ENCODE measurements around the gene SYNGAP1. TPM values are rescaled to one million over a fixed set of nuclear protein-coding genes. Genes with fewer than 3 reads are reported as not detected.

The SYNGAP1 gene
- total and polyA plus RNA-seq, 9 of the 15 experiments (the other 6 are each of a cell fraction or from before 2014, with no cell fraction given) = 0.01 to 22.8 (median 3.2) TPM

DNA sequence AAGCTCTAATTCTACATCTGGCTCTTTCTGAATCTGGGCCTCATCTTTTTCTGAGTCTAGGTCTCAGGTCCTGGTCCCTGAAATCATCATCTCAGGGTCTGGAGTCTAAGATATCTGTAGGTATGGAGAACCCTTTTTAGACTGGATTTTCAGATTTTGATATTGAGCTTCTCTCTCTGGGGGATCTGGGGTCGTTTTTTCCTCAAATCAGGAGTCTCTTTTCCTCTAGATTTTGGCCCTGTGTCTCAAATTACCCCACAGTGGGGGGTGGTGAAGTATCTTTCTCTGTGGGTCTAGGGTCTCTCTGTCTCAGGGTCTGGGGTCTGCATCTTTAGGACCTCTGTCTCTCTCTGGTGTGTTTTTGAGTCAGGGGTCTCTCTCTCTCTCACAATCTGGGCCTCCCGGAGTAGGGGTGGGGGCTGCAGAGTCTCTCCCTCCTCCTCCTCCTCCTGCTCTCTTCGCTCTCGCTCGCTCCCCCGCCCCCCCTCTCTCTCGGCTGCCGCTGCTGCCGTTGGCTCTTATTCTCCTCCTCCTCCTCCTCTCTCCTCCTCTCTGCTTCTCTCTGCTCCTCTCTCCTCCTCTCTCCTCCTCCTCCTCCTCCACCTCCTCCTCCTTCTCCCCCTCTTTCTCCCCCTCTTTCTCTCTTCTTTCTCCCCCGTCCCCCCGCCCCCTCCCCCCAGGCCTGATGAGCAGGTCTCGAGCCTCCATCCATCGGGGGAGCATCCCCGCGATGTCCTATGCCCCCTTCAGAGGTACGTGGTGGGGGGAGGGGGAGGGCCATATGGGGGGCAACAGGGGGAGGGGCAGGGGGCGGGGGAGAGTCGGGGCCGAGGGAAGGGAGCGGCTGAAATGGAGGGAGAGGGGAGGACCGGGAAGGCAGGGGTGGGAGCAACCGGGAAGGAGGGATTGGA lies at the start of gene SYNGAP1 (continued):
- TF ChIP-seq, protein P1, sequence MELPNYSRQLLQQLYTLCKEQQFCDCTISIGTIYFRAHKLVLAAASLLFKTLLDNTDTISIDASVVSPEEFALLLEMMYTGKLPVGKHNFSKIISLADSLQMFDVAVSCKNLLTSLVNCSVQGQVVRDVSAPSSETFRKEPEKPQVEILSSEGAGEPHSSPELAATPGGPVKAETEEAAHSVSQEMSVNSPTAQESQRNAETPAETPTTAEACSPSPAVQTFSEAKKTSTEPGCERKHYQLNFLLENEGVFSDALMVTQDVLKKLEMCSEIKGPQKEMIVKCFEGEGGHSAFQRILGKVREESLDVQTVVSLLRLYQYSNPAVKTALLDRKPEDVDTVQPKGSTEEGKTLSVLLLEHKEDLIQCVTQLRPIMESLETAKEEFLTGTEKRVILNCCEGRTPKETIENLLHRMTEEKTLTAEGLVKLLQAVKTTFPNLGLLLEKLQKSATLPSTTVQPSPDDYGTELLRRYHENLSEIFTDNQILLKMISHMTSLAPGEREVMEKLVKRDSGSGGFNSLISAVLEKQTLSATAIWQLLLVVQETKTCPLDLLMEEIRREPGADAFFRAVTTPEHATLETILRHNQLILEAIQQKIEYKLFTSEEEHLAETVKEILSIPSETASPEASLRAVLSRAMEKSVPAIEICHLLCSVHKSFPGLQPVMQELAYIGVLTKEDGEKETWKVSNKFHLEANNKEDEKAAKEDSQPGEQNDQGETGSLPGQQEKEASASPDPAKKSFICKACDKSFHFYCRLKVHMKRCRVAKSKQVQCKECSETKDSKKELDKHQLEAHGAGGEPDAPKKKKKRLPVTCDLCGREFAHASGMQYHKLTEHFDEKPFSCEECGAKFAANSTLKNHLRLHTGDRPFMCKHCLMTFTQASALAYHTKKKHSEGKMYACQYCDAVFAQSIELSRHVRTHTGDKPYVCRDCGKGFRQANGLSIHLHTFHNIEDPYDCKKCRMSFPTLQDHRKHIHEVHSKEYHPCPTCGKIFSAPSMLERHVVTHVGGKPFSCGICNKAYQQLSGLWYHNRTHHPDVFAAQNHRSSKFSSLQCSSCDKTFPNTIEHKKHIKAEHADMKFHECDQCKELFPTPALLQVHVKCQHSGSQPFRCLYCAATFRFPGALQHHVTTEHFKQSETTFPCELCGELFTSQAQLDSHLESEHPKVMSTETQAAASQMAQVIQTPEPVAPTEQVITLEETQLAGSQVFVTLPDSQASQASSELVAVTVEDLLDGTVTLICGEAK (IDR thresholded peaks at IDR 0.05) = peak; percentile 38; the same call in 1 of the 2 replicates
- TF ChIP-seq, protein P1 (CRISPR knock-in tag; IDR thresholded peaks at IDR 0.05) = no peak
- TF ChIP-seq ATF1 (CRISPR knock-in tag; IDR thresholded peaks at IDR 0.05) (no peak), ATF1 (tag; IDR thresholded peaks at IDR 0.05) (no peak), ZC3H11A (IDR thresholded peaks at IDR 0.05; ENCODE audit: low read depth, low read length) (no peak), PHB (CRISPR knock-in tag; IDR thresholded peaks at IDR 0.05) (0 out of 2 replicates have a peak, but pooled peaks have one; percentile 26), PHF21A (IDR thresholded peaks at IDR 0.05; ENCODE audit: borderline replicate concordance, low read depth) (no peak), NFATC3 (IDR thresholded peaks at IDR 0.05) (no peak), POLR2B (IDR thresholded peaks at IDR 0.05; ENCODE audit: low read depth, partially characterized antibody) (peak; percentile 18), PHF8 (IDR thresholded peaks at IDR 0.05; ENCODE audit: borderline replicate concordance, low read length) (no peak), RCOR1 (IDR thresholded peaks at IDR 0.05; ENCODE audit: borderline replicate concordance in 1 of 2, low read depth in 2 of 2, low read length in 2 of 2) (peak in 1 of 2 experiments; percentile 41; a peak in 1 of 4 replicates), CHD2 (IDR thresholded peaks at IDR 0.05; ENCODE audit: low read depth, low read length) (no peak), BRD9 (IDR thresholded peaks at IDR 0.05; ENCODE audit: low read depth, partially characterized antibody) (peak; percentile 26)
- TF ChIP-seq, protein P2, sequence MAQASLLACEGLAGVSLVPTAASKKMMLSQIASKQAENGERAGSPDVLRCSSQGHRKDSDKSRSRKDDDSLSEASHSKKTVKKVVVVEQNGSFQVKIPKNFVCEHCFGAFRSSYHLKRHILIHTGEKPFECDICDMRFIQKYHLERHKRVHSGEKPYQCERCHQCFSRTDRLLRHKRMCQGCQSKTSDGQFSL (CRISPR knock-in tag; IDR thresholded peaks at IDR 0.05) = peak; percentile 80; the same call in 1 of the 2 replicates
- TF ChIP-seq, protein P2 (tag; IDR thresholded peaks at IDR 0.05) = no peak
- TF ChIP-seq, protein P3, sequence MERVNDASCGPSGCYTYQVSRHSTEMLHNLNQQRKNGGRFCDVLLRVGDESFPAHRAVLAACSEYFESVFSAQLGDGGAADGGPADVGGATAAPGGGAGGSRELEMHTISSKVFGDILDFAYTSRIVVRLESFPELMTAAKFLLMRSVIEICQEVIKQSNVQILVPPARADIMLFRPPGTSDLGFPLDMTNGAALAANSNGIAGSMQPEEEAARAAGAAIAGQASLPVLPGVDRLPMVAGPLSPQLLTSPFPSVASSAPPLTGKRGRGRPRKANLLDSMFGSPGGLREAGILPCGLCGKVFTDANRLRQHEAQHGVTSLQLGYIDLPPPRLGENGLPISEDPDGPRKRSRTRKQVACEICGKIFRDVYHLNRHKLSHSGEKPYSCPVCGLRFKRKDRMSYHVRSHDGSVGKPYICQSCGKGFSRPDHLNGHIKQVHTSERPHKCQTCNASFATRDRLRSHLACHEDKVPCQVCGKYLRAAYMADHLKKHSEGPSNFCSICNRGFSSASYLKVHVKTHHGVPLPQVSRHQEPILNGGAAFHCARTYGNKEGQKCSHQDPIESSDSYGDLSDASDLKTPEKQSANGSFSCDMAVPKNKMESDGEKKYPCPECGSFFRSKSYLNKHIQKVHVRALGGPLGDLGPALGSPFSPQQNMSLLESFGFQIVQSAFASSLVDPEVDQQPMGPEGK (CRISPR knock-in tag; IDR thresholded peaks at IDR 0.05; ENCODE audit: borderline replicate concordance) = no peak
